IMR-90 (cell line): ENCODE data around the gene RNF227.

Source experiments
- MAFK ChIP-seq: IDR thresholded peaks from 2 replicates; pipeline ENCODE4 v1.6.1; 2012; ENCODE audit warnings: low read depth, low read length, improper control_type of control experiment
- TF ChIP-seq, protein P1 (sequence below): conservative IDR thresholded peaks from 2 replicates; pipeline ENCODE4 v1.5.1; 2012; ENCODE audit warnings: mild to moderate bottlenecking, low read depth, low read length, improper control_type of control experiment
- TF ChIP-seq, protein P2 (sequence below): fragments of 150-350 bp; IDR thresholded peaks from 2 replicates; pipeline ENCODE4 v1.6.1; 2017; ENCODE audit warnings: mild to moderate bottlenecking, antibody characterized with exemption, low read length, low read depth

DNA sequence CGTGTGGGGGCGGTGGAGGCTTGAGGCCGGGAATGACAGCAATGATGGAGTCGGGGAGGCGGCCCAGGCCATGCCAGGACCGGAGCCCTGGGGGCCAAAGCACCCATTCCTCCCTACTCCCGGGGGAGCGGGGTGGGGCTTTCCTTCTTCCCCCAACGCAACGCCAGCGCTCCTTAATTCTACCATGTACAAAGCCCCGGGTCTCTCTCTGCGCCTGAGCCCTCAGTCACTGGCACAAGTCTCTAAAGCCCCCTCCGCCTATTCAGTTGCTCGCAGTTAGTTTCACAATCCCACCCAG, 245 bp upstream of the RNF227 start:
- no peak for TF ChIP-seq MAFK
- TF ChIP-seq, protein P1, sequence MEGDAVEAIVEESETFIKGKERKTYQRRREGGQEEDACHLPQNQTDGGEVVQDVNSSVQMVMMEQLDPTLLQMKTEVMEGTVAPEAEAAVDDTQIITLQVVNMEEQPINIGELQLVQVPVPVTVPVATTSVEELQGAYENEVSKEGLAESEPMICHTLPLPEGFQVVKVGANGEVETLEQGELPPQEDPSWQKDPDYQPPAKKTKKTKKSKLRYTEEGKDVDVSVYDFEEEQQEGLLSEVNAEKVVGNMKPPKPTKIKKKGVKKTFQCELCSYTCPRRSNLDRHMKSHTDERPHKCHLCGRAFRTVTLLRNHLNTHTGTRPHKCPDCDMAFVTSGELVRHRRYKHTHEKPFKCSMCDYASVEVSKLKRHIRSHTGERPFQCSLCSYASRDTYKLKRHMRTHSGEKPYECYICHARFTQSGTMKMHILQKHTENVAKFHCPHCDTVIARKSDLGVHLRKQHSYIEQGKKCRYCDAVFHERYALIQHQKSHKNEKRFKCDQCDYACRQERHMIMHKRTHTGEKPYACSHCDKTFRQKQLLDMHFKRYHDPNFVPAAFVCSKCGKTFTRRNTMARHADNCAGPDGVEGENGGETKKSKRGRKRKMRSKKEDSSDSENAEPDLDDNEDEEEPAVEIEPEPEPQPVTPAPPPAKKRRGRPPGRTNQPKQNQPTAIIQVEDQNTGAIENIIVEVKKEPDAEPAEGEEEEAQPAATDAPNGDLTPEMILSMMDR: no peak
- TF ChIP-seq, protein P2, sequence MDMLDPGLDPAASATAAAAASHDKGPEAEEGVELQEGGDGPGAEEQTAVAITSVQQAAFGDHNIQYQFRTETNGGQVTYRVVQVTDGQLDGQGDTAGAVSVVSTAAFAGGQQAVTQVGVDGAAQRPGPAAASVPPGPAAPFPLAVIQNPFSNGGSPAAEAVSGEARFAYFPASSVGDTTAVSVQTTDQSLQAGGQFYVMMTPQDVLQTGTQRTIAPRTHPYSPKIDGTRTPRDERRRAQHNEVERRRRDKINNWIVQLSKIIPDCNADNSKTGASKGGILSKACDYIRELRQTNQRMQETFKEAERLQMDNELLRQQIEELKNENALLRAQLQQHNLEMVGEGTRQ: no peak
